GM21717 (cell line): Measurements from ENCODE around the gene FOXL3.
"Not testable (repeated sequence)": the region's sequence is repeated elsewhere in the genome, so short reads cannot be mapped to it uniquely, and the experiment has no call there.

Source experiments
- ATAC-seq: cut with Tn5 transposase; IDR thresholded peaks from one replicate; pipeline ENCODE4 v1.9.1; 2021; ENCODE audit warnings: mild to moderate bottlenecking, moderate library complexity; ENCODE audit not compliant: unreplicated experiment

FOXL3 gene

DNA sequence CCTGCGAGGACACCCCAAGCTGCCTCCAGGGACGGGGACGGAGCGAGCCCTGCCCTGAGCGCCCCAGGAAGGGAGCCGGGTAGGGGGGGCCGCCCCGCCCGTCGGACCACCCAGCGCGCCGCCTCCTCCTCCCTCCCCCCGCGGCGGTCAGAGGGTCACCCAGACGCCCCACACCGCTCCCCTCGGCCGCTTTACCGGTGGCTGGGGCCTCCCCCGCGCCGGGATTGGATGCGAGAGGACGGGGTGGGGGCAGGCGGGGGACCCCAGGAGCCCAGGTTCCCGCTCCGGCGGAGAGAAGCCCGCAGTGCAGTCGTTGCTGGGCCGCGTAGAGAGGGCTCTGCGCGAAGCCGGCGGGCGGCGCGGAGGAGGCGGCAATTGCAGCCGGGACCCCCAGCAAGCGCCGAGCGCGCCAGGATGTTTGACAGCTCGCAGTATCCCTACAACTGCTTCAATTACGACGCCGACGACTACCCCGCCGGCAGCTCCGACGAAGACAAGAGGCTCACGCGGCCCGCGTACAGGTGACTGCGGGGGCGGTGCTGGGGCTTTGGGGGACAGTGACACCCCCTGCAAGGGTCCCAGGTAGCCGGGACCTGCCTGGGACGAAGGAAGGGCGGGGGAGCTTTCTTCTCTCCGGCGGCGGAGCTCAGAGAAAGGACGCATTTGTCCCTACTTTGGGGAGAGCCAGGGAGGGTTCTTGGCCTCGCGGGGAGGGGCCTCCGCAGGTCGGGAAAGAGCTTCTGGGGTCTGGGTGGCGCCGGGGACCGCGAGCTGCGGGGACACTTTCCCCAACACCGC lies at the start of gene FOXL3:
Gene FOXL3, plus strand, starts transcription at position 415 of the 798 bp plus-strand sequence. Its CDS starts 0 bp downstream, at position 415.
- ATAC-seq, result no peak

DNA sequence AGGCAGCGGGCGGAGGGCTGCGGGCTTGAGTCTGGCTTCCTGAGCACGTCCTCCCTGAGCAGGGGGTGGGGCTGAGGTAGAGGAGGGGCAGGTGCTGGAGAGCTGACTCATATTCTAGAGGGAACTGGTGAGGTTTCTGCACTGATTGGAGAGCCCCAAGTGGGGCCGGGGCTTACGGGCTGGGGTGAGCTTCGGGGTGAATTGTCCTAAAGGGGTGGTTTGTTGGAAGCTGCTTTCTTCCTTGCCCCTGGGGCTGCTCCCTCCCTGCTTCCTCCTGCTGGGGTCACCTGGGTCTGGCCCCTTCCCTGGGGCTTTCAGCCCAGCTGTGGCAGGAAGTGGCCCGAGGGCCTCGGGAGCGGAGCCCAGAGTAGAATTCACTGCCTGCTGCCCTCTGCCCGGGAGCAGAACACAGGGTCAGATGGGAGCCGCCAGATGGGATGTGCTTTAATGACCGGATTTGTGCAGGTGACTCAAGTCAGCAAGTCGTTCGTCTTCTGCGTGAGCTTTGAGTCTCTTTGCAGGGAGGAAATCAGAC lies 49.0 kb upstream of the FOXL3 start:
- ATAC-seq, result no peak

DNA sequence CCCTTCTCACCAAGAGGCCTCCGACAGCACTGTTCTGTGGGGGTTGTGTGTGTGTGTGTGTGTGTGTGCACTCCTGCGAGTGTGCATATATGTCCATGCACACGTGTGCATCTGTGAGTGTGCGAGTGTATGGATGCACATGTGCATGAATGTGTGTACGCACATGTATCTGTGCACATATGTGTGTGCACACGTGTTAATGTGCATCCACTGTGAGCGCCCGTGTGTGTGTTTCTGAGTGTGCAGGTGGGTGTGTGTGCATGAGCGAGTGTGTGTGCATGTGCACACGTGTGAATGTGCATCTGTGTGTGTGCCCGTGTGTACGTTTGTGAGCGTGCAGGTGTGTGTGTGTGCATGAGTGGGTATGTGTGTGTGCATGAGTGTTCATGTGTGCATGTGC lies 48.5 kb upstream of the FOXL3 start:
- no peak for ATAC-seq

DNA sequence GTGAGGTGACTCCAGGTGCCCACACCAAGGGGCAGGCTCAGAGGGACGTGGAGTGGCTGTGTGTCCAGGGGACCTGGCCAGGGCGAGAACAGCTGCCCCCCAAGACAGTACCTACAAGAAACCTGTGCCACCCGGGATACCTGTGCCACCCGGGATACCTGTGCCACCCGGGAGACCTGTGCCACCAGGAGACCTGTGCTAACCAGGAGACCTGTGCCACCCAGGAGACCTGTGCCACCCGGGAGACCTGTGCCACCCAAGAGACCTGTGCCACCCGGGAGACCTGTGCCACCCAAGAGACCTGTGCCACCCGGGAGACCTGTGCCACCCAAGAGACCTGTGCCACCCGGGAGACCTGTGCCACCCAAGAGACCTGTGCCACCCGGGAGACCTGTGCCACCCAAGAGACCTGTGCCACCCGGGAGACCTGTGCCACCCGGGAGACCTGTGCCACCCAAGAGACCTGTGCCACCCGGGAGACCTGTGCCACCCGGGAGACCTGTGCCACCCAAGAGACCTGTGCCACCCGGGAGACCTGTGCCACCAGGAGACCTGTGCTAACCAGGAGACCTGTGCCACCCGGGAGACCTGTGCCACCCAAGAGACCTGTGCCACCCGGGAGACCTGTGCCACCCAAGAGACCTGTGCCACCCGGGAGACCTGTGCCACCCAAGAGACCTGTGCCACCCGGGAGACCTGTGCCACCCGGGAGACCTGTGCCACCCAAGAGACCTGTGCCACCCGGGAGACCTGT lies 47.0 kb upstream of the FOXL3 start:
- not testable (repeated sequence) for ATAC-seq

DNA sequence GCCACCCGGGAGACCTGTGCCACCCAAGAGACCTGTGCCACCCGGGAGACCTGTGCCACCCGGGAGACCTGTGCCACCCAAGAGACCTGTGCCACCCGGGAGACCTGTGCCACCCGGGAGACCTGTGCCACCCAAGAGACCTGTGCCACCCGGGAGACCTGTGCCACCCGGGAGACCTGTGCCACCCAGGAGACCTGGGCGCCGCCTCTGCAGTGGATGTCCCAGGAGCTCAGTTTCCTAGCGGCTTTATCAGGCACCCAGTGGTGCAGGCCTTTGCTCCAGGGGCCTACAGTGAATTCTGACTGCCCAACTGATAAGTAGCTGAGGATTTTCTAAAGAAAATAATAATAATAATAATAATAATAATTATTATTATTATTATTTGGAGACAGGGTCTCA lies 46.4 kb upstream of the FOXL3 start:
- not testable (repeated sequence) for ATAC-seq

DNA sequence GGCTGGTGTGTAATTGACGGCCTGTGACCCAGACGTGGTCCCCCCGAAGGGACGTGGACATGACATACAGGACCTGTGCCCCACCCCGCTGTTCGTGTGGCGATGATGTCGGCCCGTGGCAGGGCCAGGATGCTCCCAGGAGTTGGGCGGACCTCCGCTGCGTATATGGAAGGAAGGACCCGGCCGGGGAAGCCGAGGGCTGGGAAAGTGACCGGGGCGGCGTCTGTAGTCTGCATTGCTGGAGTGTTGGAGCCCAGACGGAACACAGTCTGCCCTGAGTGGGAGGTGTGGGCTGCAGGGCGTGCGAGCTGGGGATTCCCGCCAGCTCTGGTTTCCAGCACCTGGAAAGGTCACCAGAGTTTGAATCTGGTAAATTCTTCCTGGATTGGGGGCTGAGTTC lies 45.0 kb upstream of the FOXL3 start:
- ATAC-seq, result no peak

DNA sequence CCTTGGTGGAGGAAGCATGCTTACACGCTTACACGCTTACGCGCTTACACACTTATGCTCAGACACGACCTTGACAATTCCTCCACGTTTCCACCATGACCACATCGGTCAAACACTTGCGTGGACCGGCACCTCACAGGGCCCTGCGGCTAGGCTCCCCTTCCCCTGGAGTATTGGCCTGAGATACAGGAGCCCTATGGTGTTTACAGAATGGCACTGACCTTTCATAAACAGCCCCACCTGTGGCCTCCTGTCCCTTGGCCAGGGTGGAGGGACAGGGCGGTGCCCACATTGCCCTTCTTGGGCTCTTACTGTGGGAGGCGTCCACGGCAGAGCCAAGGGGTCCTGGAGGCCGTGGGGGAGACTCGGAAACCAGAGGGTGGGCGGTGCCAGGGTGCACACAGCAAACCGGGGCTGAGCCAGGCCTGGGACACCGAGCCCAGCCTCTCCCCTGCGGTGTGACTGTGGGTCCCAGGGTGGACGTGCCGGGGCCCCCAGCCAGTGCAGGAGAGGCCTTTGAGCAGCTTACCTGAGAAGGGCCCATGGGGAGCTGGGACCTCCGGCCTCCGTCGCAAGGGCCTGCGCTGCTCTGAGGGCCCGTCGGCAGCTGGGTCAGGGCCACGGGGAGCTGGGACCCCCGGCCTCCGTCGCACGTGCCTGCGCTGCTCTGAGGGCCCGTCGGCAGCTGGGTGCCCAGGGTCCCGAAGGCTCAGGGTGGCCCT lies 44.2 kb upstream of the FOXL3 start:
- no peak for ATAC-seq

- no peak for ATAC-seq
Observed at GRCh38 chr7:246451-246850, 43.5 kb upstream of the FOXL3 start.

- no peak for ATAC-seq
Observed at GRCh38 chr7:247181-247580, 42.8 kb upstream of the FOXL3 start.

GRCh38 chr7:247636-248035 lies 42.3 kb upstream of the FOXL3 start:
- ATAC-seq, result no peak

DNA sequence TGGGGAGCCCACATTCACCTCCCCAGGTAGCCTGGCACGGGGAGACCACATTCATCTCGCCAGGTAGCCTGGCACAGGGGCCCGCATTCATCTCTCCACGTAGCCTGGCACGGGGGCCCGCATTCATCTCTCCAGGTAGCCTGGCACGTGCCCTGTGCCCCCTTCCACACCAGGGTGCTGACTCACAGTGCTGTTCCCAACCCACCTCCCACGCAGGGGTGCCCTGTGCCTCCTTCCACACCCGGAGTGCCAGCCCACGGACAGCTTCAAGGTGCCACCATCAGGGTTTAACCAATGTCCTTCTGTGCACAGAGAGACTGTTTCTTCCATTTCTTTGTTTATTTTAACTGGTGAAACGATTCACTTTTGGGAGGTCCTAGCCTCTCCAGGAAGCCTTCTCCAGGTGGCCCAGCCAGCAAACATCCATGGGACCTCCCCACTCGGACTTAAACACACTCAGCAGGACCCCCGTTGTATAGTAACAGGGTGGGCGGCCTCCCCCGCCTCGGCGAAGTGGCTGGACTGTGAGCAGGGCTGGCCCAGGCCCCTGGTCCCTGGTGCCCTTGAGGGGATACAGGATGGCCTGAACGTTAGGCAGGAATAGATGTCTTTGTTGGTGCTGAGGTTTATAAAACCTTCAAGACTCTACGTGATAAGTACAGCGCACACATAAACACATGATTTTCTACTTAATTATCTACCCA lies 41.1 kb upstream of the FOXL3 start:
- ATAC-seq, result no peak

GRCh38 chr7:249989-250388 lies 40.0 kb upstream of the FOXL3 start:
- ATAC-seq, result no peak

- no peak for ATAC-seq
Observed at GRCh38 chr7:250523-250922, 39.4 kb upstream of the FOXL3 start.

- no peak for ATAC-seq
Observed at GRCh38 chr7:251005-251404, 39.0 kb upstream of the FOXL3 start.

GRCh38 chr7:251446-252175 lies 38.4 kb upstream of the FOXL3 start:
- ATAC-seq, result no peak

DNA sequence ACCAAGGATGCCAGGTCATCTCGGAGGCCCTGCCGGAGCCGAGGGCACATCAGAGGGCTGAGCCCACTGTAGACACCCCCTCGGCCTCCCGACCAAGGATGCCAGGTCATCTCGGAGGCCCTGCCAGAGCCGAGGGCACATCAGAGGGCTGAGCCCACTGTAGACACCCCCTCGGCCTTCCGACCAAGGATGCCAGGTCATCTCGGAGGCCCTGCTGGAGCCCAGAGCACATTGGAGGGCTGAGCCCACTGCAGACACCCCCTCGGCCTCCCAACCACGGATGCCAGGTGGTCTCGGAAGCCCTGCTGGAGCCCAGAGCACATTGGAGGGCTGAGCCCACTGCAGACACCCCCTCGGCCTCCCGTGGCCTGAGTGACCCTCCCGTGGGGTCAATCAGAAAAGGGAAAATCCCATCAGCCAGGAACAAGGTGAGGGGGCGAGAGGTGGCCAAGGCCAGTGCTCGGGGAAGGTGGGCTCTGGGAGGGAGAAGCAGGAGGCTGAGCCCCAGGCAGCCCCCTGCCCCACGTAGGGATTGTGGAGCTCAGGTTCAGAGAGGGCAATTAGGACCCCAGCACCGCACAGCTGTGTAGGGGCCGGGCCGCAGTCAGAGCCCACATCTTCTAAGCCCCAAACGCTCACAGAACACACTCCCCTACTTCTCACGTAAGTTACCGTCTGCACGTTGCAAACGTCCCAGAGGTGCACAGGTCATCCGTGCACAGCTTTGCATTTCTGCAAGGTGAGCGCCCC lies 37.6 kb upstream of the FOXL3 start:
- no peak for ATAC-seq

DNA sequence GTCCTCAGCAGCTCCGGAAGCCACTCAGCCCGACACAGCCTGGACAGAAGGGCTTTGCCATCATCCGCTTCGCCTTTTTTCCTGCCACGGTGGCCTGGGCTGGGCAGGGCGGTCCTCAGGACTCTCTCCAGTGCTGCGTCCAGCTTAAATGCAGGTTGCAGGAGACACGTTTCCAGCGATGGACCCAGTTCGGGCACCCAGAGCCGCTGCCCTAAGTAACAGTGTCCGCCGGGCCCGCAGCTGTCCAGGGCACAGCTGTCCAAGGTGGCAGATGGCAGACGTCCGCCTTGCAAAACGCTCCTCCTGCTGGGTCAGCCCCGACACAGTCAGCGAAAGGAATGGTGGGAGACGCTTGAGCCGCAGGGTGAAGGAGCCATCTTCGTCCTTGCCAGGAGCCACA lies 37.0 kb upstream of the FOXL3 start:
- ATAC-seq, result no peak

DNA sequence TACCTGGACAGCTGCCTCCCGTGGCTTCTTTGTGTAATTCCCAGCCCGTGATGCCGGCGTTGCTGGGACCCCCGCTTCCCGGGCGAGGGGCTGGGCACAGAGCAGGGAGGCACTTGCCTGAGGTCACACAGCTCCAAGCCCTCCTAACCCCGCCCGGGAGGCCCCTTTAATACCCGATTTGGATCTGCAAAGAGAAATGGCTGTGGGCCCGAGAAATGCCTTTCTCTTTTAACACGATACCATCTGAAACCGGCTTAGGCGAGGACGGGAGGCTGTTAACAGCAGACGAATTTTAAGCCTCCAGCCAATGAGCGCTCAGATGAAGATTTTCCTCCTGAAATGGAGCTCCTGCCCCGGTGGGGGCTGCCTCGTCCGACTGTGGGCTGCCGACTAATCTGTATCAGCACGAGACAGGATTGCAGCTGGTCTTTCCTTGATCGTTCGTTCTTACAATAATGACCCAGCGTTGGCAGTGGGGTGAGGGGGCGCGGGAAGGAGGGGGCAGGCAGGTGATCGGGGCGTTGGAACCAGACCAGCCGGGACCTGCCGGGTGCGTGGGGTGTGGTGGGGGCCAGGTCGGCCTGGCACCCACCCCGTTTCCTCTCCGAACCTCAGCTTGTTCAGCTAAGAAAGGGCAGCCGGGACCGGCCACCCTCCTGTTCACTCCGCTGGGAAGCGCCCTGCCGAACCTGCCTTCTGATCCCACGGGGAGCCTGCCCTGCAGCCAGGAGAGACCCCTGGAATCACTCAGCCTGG lies 36.2 kb upstream of the FOXL3 start:
- no peak for ATAC-seq
